Left ventricle myocardium inferior (tissue), 1 donor: ENCODE measurements around the gene SLC12A7. TPM values are rescaled to one million over a fixed set of nuclear protein-coding genes. Genes with fewer than 3 reads are reported as not detected.

ENCODE experiments used
- DNase-seq: peaks from one replicate; pipeline ENCODE4 v3.0.0-alpha.2; 2020
- H3K27ac ChIP-seq: fragments of 200-600 bp; replicated peaks from 2 replicates; pipeline ENCODE4 v1.8.0; 2021
- H3K27me3 ChIP-seq: fragments of 200-600 bp; 2 replicates; pipeline ENCODE4 v1.8.0; 2021; ENCODE audit warnings: low read depth
- H3K36me3 ChIP-seq: fragments of 200-600 bp; 2 replicates; pipeline ENCODE4 v1.8.0; 2021
- H3K4me1 ChIP-seq: fragments of 200-600 bp; 2 replicates; pipeline ENCODE4 v1.8.0; 2021
- H3K4me3 ChIP-seq: fragments of 200-600 bp; 2 replicates; pipeline ENCODE4 v1.8.0; 2021; ENCODE audit warnings: mild to moderate bottlenecking, moderate library complexity
- H3K9me3 ChIP-seq: fragments of 200-600 bp; replicated peaks from 2 replicates; pipeline ENCODE4 v1.8.0; 2021
- CTCF ChIP-seq: fragments of 200-600 bp; IDR thresholded peaks from 2 replicates; pipeline ENCODE4 v1.8.0; 2021; ENCODE audit warnings: antibody characterized with exemption, mild to moderate bottlenecking, borderline replicate concordance
- intact Hi-C: fragments of 100-400 bp; cut with micrococcal nuclease; formaldehyde crosslinking; loops from one replicate; pipeline ENCODE4 v1.11.0; 2022
- total RNA-seq: library from RNA; stranded (reverse); fragmentation: NEBNext Ultra II Directional; extraction: Animal tissue kit (Norgen Biotek cat#: 25700); gene quantifications from one replicate; pipeline ENCODE4 v1.2.1, GENCODE V29; 2021
- donor health status: DM: no; HTN: yes; CAD: no; lungs with severe emphysema.

Gene SLC12A7
- total RNA-seq, 1 donor from 2014 or later, result 140 TPM

DNA sequence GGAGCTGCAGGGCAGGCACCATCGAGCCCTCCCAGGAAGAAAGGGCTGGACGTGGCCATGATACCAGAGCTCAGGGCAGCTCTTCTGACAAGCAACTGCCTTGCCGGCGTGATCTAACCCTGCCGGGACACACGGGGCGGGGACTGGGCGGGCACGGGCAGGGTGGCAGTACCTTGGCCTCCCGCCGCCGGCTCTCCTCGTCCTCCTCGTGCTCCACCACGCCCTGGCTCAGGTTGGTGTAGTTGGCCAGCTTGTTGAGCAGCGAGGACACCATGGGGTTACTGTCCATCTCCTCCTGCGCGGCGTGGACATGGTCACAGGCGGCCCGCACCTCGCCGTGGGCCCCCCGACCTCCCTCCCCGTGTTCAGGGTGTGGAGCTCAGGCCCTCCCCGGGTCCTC, 18.5 kb downstream of the SLC12A7 start:
- Histone ChIP-seq H3K27me3 (no peaks in the 10 kb centered on the region), H3K36me3 (peaks cover 53% of the 10 kb centered on the region), H3K9me3 (no peaks in the 10 kb centered on the region), H3K27ac (peak overlapping the region; percentile 83), H3K4me1 (peaks cover 82% of the 10 kb centered on the region), H3K4me3 (no peak overlapping the region)
- no peak for TF ChIP-seq CTCF
- peak; percentile 73 for DNase-seq
- intact Hi-C loops, result no loop called here

- H3K27ac ChIP-seq, result peak overlapping the region; percentile 83
Observed at GRCh38 chr5:1092122-1092521, 19.7 kb downstream of the SLC12A7 start.

DNA sequence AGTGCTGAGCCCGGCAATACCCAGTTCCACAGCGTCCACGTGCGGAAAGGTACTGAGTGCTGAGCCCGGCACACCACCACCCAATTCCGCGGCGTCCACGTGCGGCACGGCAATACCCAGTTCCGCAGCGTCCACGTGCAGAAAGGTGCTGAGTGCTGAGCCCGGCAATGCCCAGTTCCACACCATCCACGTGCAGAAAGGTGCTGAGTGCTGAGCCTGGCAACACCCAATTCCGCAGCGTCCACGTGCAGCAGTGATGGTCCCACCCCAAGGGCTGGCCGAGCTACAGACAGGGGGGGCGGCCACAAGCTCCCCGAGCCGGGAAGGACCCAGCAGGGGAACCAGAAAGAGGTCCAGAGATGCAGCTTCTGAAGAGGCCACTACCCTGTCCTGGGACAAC, 20.2 kb downstream of the SLC12A7 start:
- Histone ChIP-seq H3K4me1 (peaks cover 70% of the 10 kb centered on the region), H3K9me3 (no peaks in the 10 kb centered on the region), H3K27ac (peak overlapping the region; percentile 83), H3K4me3 (no peak overlapping the region), H3K36me3 (peaks cover 70% of the 10 kb centered on the region), H3K27me3 (no peaks in the 10 kb centered on the region)
- intact Hi-C loops, result no loop called here
- TF ChIP-seq CTCF, result no peak
- no peak for DNase-seq

More at GRCh38 chr5:1092122-1092521, 19.7 kb downstream of the SLC12A7 start:
- Histone ChIP-seq H3K4me3 (no peak overlapping the region), H3K27me3 (no peaks in the 10 kb centered on the region), H3K9me3 (no peaks in the 10 kb centered on the region), H3K4me1 (peaks cover 74% of the 10 kb centered on the region), H3K36me3 (peaks cover 65% of the 10 kb centered on the region)
- no peak for DNase-seq
- intact Hi-C loops, result no loop called here
- TF ChIP-seq CTCF, result no peak

GRCh38 chr5:1090538-1090937, 21.3 kb downstream of the SLC12A7 start:
- no peak overlapping the region for H3K4me3 ChIP-seq
- H3K9me3 ChIP-seq, result no peaks in the 10 kb centered on the region
- peaks cover 73% of the 10 kb centered on the region for H3K36me3 ChIP-seq
- intact Hi-C loops, result no loop called here
- H3K27ac ChIP-seq, result peak overlapping the region; percentile 83
- DNase-seq, result peak; percentile 69
- TF ChIP-seq CTCF, result no peak
- peaks cover 63% of the 10 kb centered on the region for H3K4me1 ChIP-seq
- no peaks in the 10 kb centered on the region for H3K27me3 ChIP-seq

GRCh38 chr5:1089621-1090040, 22.2 kb downstream of the SLC12A7 start:
- Histone ChIP-seq H3K36me3 (peaks cover 78% of the 10 kb centered on the region), H3K4me3 (no peak overlapping the region), H3K4me1 (peaks cover 54% of the 10 kb centered on the region), H3K9me3 (no peaks in the 10 kb centered on the region), H3K27me3 (no peaks in the 10 kb centered on the region), H3K27ac (peak overlapping the region; percentile 83)
- intact Hi-C loops, result no loop called here
- no peak for TF ChIP-seq CTCF
- DNase-seq, result no peak
